ENCODE measurements around the gene DSCAM.

DNA sequence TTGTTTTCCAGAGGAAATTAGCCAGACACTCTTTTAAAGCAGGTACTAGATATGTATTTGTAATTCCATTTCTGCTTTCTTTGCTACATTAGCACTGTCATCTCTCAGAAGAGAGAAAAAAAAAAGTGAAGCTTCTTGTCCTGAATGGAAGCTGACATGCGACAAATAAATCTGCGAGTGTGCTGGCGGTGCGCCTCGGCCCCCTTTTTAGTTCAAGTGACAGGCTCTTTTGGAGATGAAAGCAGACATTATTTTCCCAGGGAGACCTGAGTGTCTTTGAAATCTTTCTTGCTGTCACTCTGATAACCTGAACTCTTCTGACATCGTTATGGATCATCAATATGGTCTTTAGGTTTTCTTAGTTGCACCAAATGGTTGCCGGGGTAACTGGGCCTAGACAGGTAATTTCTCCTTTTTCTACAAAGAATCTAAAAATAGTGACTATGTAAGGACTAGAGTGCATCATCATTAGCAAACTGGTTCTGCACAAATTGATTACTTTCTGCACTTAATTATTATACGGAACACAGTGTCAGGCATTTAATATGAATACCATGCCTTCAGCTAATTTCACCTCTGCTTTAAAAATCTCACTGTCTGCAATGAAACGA lies 501.1 kb downstream of the DSCAM start:
- TF ChIP-seq POLR2A (IDR thresholded peaks at IDR 0.05) = no peak
- TF ChIP-seq, protein P1, sequence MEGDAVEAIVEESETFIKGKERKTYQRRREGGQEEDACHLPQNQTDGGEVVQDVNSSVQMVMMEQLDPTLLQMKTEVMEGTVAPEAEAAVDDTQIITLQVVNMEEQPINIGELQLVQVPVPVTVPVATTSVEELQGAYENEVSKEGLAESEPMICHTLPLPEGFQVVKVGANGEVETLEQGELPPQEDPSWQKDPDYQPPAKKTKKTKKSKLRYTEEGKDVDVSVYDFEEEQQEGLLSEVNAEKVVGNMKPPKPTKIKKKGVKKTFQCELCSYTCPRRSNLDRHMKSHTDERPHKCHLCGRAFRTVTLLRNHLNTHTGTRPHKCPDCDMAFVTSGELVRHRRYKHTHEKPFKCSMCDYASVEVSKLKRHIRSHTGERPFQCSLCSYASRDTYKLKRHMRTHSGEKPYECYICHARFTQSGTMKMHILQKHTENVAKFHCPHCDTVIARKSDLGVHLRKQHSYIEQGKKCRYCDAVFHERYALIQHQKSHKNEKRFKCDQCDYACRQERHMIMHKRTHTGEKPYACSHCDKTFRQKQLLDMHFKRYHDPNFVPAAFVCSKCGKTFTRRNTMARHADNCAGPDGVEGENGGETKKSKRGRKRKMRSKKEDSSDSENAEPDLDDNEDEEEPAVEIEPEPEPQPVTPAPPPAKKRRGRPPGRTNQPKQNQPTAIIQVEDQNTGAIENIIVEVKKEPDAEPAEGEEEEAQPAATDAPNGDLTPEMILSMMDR (IDR thresholded peaks at IDR 0.05) = no peak
- no peak for TF ChIP-seq EP300 (IDR thresholded peaks at IDR 0.05)
